Transverse colon (tissue), 4 donors: ENCODE results near the gene TTC3. TPM values are rescaled to one million over a fixed set of nuclear protein-coding genes. Genes with fewer than 3 reads are reported as not detected.

Experiments
- DNase-seq: peaks from one replicate; pipeline ENCODE4 v3.0.0-alpha.2; 2019
- H3K27ac ChIP-seq, 4 donors: fragments of 200-600 bp; sonication (generic); 2 replicates each; pipeline ENCODE4 v1.5.1; 2016 to 2018; ENCODE audit warnings: inconsistent platforms in 4 of 4
- H3K27me3 ChIP-seq: fragments of 200-600 bp; sonication (generic); 2 replicates; pipeline ENCODE4 v1.5.1; 2017; ENCODE audit warnings: inconsistent platforms
- H3K36me3 ChIP-seq, 4 donors: fragments of 200-600 bp; sonication (generic); 2 replicates each; pipeline ENCODE4 v1.5.1; 2017 to 2019; ENCODE audit warnings: inconsistent platforms in 4 of 4
- H3K4me1 ChIP-seq, 4 donors: fragments of 200-600 bp; sonication (generic); 2 replicates each; pipeline ENCODE4 v1.5.1; 2017 to 2020; ENCODE audit warnings: inconsistent platforms in 4 of 4
- H3K4me3 ChIP-seq, 4 donors: fragments of 200-600 bp; sonication (generic); 1 replicate in 1 of 4; 2 replicates in 3 of 4; pipeline versions ENCODE4 v1.5.1 to v1.6.1; 2017 to 2019; ENCODE audit warnings: inconsistent platforms in 4 of 4
- H3K9me3 ChIP-seq, 2 donors: fragments of 200-600 bp; sonication (generic); 2 replicates each; pipeline ENCODE4 v1.5.1; 2017 to 2019; ENCODE audit warnings: inconsistent platforms in 2 of 2
- EP300 ChIP-seq: sonication (generic); formaldehyde crosslinking; IDR thresholded peaks from one replicate; pipeline ENCODE4 v1.6.1; 2017; ENCODE audit warnings: antibody characterized with exemption, low read depth
- POLR2A ChIP-seq: fragments of 450-650 bp; IDR thresholded peaks from one replicate; pipeline ENCODE4 v1.6.1; 2016; ENCODE audit warnings: antibody characterized with exemption, mild to moderate bottlenecking, moderate library complexity
- POLR2AphosphoS5 ChIP-seq, 3 donors: sonication (generic); formaldehyde crosslinking; IDR thresholded peaks; one replicate each; pipeline ENCODE4 v1.6.1; 2016; ENCODE audit warnings: antibody characterized with exemption in 3 of 3
- WGBS, 2 donors: methylation state at CpG; one replicate each; pipeline ENCODE4 v1.1.5; 2018; ENCODE audit warnings: low coverage in 1 of 2; 5-methylcytosine and 5-hydroxymethylcytosine counted together
- in situ Hi-C, 4 donors: fragments of 200-750 bp; cut with MboI; loops; one replicate each; pipeline versions ENCODE4 v1.15.0 to v1.15.1; 2017; ENCODE audit warnings: low sequenced_read_pairs in 3 of 4, low pct_ligation_motif_present in 1 of 4, low pct_unique_long_range_greater_than_20kb in 1 of 4
- intact Hi-C: fragments of 100-400 bp; cut with DNase I; formaldehyde crosslinking; loops from one replicate; pipeline ENCODE4 v1.15.1; 2023; ENCODE audit warnings: low total_unique reads
- total RNA-seq, 4 donors: library from RNA; depleted of rRNA; stranded (reverse); fragments of >200 nt; gene quantifications; one replicate each; pipeline ENCODE4 v1.1.0, GENCODE V29; 2016
- TF ChIP-seq, protein P1 (sequence below), 5 experiments: fragments of 200-600 bp in 3 of 5; fragments of 450-650 bp in 2 of 5; sonication (generic) in 3 of 5; IDR thresholded peaks; 1 replicate in 2 of 5; 2 replicates in 3 of 5; pipeline ENCODE4 v1.5.1; 2016 to 2017; ENCODE audit warnings: antibody characterized with exemption in 5 of 5, inconsistent platforms in 3 of 5, mild to moderate bottlenecking in 2 of 5, moderate library complexity in 1 of 5

The TTC3 gene
- total RNA-seq, 4 donors from 2014 or later, result 84.0 to 247 (median 146) TPM

DNA sequence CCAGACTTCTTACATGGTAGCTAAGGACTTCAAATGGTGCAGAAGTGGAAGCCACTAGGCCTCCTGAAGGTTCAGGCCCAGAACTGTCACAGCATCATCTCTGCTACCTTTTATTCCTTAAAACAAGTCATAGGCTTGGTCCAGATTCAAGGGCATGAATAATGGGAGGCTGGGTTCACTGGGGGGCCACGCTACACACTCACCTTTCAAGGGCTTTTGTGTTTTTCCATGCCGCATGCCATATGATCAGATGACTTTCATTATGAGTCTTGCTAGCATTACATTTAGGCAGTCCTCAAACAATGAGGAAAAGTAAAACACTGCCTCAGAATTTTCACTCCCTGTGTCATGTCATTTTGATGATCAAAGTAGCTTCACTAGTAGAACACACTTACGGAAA is 110.7 kb downstream of the TTC3 start:
- Histone ChIP-seq H3K9me3 (no peaks in the 10 kb centered on the region), H3K27ac (no peak overlapping the region), H3K4me1 (no peaks in the 10 kb centered on the region), H3K36me3 (peaks cover 0 to 26% (median 9%) of the 10 kb centered on the region in 4 donors), H3K4me3 (no peak overlapping the region), H3K27me3 (no peaks in the 10 kb centered on the region)
- TF ChIP-seq POLR2A (no peak), POLR2AphosphoS5 (IDR thresholded peaks at IDR 0.05) (no peak), EP300 (no peak)
- TF ChIP-seq, protein P1, sequence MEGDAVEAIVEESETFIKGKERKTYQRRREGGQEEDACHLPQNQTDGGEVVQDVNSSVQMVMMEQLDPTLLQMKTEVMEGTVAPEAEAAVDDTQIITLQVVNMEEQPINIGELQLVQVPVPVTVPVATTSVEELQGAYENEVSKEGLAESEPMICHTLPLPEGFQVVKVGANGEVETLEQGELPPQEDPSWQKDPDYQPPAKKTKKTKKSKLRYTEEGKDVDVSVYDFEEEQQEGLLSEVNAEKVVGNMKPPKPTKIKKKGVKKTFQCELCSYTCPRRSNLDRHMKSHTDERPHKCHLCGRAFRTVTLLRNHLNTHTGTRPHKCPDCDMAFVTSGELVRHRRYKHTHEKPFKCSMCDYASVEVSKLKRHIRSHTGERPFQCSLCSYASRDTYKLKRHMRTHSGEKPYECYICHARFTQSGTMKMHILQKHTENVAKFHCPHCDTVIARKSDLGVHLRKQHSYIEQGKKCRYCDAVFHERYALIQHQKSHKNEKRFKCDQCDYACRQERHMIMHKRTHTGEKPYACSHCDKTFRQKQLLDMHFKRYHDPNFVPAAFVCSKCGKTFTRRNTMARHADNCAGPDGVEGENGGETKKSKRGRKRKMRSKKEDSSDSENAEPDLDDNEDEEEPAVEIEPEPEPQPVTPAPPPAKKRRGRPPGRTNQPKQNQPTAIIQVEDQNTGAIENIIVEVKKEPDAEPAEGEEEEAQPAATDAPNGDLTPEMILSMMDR (IDR thresholded peaks at IDR 0.05), result no peak
- WGBS, 2 donors, result 97% methylated on average over 3 of the region's 3 CpGs
- intact Hi-C loops (loop anchor here (5.0 kb wide), 1 partner anchor 1109 kb away; no protein-coding TSS in a partner anchor), in situ Hi-C loops (no loop called here)
- no peak for DNase-seq

DNA sequence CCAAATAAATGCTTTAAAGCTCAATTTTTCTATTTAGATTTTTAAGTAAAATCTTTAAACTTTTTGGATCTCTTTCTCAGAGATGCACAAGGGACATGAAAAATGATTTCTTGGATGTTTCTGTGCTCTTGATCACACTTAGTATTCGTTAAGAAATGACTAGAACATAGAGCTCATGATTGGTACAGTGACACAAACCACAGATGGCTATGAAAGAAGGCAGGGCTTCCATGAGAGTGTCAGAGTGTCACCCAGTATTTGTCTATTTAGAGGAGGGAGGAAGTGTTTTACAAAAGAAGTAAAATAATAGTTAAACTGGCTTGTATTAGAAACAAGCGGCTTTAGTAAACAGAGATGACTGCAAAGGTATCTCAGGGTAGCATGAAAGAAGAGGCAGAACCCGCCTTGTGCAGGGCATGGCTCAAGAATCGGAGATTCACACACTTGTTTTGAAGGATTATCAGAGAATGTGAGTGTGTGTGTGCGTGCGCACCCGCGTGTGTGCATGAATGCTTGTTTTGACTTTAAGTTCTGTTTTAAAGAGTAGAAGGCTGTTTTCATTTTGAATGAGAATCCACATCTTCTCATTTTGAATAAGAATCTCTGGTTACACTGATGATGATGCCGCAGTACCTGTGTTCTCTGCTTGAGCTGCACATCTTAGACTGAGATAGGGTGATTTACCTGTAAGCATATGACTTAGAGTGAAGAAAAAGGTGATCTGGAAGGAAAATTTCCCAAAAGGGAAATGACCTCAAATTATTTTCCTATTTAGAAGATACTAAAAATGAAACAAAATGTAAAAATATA is 111.9 kb downstream of the TTC3 start:
- H3K4me1 ChIP-seq, result no peaks in the 10 kb centered on the region
- no peaks in the 10 kb centered on the region for H3K9me3 ChIP-seq
- WGBS, 2 donors, result 85 to 89% methylated on average over 9 of the region's 9 CpGs
- H3K27ac ChIP-seq, result no peak overlapping the region
- in situ Hi-C loops (no loop called here), intact Hi-C loops (loop anchor here (5.0 kb wide), 1 partner anchor 1107 kb away; no protein-coding TSS in a partner anchor)
- DNase-seq, result no peak
- no peaks in the 10 kb centered on the region for H3K27me3 ChIP-seq
- TF ChIP-seq POLR2A (no peak), EP300 (no peak), POLR2AphosphoS5 (IDR thresholded peaks at IDR 0.05) (no peak)
- TF ChIP-seq, protein P1 (IDR thresholded peaks at IDR 0.05), result no peak
- H3K36me3 ChIP-seq, result peaks cover 0 to 29% (median 9%) of the 10 kb centered on the region in 4 donors
- H3K4me3 ChIP-seq, result no peak overlapping the region

DNA sequence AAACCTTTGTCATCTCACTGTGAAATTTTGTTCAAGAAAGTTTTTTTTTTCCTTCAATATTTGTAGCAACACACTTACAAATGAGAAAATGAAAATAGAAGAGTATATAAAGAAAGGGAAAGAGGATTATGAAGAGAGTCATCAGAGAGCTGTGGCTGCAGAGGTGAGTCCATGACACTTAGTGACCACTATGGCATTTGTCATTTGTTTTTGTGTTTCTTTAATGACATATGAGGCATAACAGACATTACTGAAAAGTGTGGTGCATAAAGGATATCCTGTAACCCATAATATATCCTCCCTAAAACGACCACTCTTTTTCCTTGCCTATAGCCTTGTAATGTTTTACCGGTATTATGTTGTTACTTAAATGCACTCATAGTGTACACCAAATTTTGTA is 113.9 kb downstream of the TTC3 start:
- intact Hi-C loops, result no loop called here
- TF ChIP-seq POLR2AphosphoS5 (IDR thresholded peaks at IDR 0.05), result no peak
- TF ChIP-seq, protein P1 (IDR thresholded peaks at IDR 0.05), result no peak
- TF ChIP-seq POLR2A, result no peak
- TF ChIP-seq EP300, result no peak
- DNase-seq, result no peak
- Histone ChIP-seq H3K27ac (no peak overlapping the region), H3K4me3 (no peak overlapping the region), H3K27me3 (no peaks in the 10 kb centered on the region), H3K36me3 (peaks cover 0 to 38% (median 13%) of the 10 kb centered on the region in 4 donors), H3K9me3 (no peaks in the 10 kb centered on the region), H3K4me1 (no peaks in the 10 kb centered on the region)
- in situ Hi-C loops, result no loop called here
- WGBS, 2 donors, result 83 to 88% methylated on average over 2 of the region's 2 CpGs

DNA sequence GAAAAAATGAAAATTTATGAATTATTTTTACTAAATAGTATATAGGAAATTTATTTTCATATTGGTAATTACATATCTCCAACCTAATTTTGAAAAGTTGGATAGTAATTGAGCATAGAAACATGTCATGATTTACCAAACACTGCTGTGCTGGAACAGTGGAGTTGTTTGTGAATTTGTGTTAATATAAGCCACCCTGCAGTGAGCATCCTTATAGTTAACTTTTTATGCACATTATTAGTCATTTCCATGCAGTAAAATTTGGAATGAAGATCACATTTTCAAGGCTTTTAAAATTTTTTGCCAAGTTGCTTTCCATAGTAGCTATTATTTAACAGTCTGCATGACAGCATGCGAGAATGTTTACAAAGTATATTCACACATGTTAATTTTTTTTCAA is 115.8 kb downstream of the TTC3 start:
- TF ChIP-seq EP300, result no peak
- TF ChIP-seq, protein P1 (IDR thresholded peaks at IDR 0.05), result no peak
- TF ChIP-seq POLR2A, result no peak
- no peak for TF ChIP-seq POLR2AphosphoS5 (IDR thresholded peaks at IDR 0.05)
- WGBS, 2 donors, result 83 to 93% methylated on average over 1 of the region's 1 CpG
- peaks cover 0 to 38% (median 11%) of the 10 kb centered on the region in 4 donors for H3K36me3 ChIP-seq
- DNase-seq, result no peak
- H3K27me3 ChIP-seq, result no peaks in the 10 kb centered on the region
- intact Hi-C loops (no loop called here), in situ Hi-C loops (no loop called here)
- no peaks in the 10 kb centered on the region for H3K4me1 ChIP-seq
- no peaks in the 10 kb centered on the region for H3K9me3 ChIP-seq
- no peak overlapping the region for H3K4me3 ChIP-seq
- no peak overlapping the region for H3K27ac ChIP-seq
